GM18507 (cell line): ENCODE data around the gene DCST1.

Experiments
- DNase-seq: peaks from one replicate; pipeline ENCODE4 v3.0.0; 2011; ENCODE audit warnings: low read depth; ENCODE audit not compliant: insufficient read length; ENCODE audit errors: extremely low spot score
- FAIRE-seq: peaks from 2 replicates; lab custom pipeline; 2011; peaks lifted over from hg19 to GRCh38; lab: Jason Lieb, UNC

Gene DCST1

DNA sequence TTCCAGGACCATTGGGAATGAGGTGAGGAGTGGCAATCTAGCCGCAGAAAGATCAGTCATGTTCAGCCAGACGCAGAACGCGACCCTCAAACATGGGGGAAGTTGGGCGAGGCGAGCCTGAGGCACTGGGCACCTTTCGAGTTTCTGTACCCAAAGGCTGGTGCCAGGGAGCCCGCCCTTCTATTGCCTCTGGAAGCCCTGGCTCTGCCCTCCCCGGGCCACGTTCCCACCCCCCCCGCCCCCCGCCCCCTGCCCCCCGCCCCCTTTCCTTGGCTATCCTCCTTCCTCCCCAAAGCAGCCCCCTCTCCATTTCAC lies 33.3 kb upstream of the DCST1 start:
- FAIRE-seq: no peak
- DNase-seq: no peak

DNA sequence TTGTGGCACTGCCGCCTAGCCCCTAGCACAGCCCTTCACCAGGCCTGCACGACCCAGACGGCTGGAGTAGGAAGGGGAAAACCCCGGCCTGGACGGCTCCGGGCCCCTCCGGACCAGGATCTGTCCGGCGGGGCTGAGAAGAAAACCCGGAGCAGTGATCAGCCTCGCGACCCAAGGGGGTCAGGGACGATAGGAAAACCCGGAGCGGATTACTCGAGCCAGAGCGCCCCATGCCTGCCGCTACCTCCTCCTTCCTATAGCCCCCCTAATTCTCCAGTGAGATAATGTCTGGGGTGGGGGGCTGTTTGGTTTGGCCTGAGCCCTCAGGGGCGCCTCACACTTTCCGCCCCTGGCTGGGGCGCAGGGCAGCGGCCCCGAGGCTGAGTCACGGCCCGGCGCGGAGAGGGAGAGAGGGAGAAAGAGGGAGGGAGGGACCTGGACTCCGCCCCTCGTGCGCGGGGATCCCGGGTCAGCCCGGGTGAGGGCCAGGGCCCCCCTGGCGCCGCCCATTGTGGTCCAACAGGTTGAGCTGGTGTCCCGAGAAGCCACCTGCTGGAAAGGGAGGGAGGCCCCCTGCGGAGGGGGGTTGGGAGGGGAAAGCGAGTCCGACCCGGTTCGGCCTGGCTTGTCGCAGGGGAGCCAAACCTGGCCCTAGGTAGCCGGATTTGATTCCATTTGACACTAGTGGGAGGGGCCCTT lies 32.7 kb upstream of the DCST1 start:
- peak; percentile 83 for FAIRE-seq

DNA sequence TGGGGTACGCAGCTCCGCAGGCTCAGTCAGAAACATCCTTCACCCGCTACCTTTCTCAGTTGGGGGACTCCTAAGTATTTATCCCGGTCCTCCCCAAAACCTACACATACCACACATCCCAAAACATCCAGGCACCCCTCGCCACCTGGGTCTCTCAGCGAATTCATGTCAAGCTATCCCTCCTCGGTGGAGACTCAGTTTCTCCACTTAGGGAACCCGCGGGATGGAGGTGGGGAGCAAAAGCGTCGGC lies 32.3 kb upstream of the DCST1 start:
- no peak for DNase-seq
- no peak for FAIRE-seq

More for the DNA sequence above, 32.7 kb upstream of the DCST1 start:
- no peak for DNase-seq

DNA sequence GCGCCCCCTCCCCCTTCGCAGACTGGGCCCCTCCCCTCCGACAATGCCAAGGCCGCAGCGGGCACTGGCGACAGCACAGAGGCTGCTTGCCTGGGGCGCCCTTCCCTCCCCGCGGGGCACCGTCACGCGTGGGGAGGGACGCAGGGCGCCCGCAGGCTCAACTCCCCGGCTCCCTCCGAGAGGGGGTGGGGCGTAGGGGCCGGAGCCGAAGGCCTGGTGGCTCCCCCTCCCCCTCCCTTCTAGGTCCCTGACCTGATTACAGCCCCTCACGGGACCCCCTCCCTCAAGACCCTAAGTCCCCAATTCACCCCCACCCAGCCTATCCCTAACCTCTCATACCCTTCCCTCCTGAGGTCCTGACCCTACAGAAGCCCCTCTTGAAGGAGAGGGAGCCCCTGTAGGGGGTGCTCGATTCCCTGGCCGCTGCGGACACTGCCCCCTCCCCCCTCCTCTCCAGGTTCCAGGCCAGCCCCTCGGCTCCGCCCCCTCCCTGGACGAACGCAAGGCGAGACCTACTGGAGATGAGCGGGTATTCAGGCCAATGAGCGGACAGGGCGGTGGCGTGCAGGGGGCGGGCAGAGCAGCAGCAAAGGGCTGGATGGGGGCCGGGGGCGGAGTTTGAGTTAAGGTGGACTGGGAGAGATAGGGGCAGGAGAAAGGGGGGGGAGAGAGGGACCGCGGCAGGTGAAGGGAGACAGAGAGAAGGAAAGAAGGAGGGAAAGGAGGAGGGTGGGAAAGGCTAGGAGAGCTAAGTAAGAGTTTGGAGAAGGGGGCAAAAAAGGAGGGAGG lies 31.8 kb upstream of the DCST1 start:
- DNase-seq: peak; percentile 93
- peak; percentile 98 for FAIRE-seq

DNA sequence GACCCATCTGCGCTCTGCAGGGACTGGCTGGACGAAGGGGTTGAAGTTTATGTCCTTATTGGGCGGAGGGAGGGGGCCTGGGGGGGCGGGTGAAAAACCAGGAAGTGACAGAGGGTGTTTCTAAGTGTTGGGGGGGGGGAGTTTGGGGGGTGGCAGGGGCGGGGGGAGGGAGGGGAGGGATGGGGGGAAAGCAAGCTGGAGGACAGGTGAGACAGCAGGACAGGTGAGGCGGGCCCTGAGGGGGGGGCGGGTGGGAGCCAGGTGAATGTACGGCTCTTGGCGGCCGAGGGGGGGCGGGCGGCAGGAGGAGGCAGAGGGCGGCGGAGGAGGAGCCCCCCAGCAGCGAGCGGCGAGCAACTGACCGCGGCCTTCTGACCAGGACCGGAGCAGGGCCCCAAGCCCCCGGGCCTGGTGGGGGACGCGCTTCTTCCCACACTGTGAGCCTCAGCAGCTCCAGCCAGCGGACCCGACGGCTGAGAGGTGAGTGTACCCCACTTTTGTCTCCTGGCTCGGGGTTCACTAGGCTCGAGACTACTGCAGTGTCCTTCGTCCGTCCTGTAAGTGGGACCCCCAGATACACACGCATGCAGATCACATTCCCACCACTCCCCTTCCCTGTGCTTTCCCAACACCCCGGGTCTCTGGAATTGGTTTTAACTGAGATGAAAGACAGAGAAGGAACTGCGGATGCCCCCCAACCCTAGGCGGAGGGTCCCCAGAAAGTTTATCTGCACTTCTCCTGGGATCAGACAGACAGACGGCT lies 31.0 kb upstream of the DCST1 start, which contains the start of gene ZBTB7B:
TSS of gene ZBTB7B (plus strand) at position 339 of the 763 bp plus-strand sequence. CDS start 11,859 bp downstream, outside the sequence.
- DNase-seq: no peak

DNA sequence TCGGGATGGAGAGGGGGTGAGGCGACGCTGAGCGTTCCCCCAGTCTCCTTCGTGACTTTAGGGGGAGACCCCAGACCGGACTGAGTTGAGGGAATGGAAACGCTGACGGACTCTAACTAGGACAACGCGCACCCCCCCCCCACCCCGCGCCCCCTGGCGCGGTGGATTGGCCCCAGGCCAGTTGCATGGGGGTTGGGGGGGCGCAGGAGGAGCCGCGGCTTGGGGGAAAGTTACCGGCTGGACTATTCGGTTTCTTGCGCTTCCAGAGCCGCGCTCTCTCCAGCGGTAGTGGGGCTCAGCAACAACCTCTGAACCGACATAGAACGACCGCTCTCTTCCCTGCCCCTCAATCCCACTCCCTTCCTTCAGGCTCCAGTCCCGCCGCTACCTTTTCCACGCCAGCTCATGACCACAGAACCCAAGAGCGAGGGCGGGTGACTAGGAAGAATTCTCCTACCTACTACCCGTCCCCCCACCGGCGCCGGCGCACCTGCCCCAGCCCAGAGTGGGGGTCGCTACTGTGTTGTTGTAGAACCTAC lies 30.3 kb upstream of the DCST1 start:
- FAIRE-seq (no peak), DNase-seq (no peak)

More for the DNA sequence above, 31.0 kb upstream of the DCST1 start, which contains the start of gene ZBTB7B:
- FAIRE-seq: no peak

DNA sequence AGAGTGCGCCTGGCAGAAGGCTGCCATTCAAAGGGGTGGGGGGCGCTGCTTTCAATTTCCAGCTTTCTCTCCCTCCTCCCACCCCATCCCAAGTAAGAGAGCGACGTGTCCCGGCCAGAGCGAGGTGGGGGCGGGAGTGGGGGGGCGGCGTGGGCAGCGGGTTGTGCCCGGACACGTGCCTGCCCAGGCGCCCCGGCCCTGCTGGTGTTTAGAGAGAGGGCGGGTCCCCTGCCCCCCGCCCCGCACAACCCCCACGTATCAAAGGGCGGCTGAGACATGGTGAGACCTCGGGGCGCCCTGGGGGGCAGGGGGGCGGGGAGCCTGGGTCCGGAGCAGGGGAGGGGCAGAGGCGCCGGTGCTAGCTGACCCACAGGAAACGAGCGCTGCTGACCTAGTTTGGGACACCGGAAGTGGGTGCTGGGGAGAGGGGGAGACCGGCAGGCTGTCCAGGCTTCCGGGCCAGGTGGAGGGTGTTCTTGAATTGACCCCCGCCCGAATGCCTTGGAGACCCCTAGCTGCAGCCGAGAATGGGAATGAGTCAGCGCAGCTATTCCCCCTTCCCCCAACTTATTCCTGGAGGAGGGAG lies 29.8 kb upstream of the DCST1 start:
- DNase-seq: no peak
- FAIRE-seq: peak; percentile 63

DNA sequence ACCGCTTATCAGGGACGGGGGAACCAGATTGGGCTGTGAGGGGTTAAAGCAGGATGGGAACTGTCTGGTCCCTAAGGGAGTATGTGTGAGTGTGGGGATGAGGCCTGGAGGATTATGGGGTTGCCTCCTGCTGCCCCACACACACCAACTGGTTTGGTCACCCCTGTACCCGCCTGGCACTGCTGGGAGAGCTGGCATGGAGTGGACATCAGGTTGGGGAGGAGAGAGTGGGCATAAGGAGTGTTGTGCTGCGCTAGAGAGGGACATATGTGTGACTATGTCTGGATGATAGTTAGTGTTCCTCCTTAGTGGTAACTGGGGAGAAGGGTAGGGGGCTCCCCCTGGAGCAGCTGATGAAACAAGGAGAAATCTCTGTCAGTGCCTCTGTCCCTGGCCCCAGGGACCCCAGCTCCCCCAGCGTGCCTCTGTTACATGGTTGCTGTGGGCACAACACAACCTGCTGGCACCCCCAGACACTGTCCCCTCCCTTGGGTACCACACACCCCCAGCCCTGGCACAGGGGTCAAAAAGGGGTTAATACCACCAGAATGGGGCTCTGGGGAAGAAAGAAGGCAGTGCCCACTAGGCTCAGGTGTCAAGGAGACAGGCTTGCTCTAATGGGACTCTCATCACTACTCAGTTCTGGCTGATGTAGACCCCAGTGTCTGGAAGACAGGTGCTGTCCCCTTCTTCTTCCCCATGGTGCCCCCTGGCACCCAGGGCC lies 29.1 kb upstream of the DCST1 start:
- no peak for DNase-seq
- FAIRE-seq: peak; percentile 21

DNA sequence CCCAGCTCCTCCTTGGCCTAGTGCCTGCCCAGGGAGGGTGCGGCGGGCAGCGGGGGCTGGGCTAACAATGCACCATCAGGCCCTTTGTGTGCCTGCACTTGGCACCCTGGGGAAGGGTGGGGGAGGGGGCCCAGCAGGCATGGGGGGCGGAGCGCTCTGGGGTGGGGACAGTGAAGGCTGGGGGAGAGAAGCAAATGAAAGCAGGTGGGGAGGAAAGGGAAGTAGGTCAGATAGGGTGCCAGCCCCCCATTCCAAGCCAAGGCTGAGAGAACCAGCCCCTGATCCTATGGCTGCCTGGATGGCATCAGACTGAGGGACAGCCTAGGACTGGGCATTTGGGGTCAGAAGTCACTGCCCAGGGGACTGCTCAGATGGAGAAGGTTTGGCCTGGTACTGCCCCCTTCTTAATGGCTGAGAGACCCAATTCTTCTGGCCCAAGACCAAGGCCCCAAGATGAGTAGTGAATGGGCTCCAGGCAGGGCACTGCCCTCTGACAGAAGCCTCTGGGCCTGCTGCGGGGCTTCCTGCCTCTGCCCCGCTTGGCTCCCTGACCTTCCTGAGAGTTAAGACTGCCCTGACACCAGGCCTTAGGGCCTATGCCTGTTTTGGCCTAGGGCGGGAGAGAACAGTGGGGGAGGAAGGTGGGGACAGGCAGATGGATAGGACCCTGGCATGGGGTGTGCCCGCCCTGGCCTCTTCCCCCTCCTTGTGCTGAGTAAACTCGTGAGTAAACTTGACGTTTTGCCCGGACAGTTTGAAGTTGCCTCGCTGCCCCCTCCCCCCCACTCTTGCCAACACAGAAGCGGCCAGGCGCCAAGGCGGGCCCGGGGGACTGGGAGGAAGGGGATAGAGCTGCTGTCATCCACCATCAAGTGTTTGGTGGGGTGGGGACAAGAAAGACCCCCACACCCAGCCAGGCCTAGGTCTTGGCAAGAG lies 28.3 kb upstream of the DCST1 start:
- DNase-seq (no peak), FAIRE-seq (no peak)

DNA sequence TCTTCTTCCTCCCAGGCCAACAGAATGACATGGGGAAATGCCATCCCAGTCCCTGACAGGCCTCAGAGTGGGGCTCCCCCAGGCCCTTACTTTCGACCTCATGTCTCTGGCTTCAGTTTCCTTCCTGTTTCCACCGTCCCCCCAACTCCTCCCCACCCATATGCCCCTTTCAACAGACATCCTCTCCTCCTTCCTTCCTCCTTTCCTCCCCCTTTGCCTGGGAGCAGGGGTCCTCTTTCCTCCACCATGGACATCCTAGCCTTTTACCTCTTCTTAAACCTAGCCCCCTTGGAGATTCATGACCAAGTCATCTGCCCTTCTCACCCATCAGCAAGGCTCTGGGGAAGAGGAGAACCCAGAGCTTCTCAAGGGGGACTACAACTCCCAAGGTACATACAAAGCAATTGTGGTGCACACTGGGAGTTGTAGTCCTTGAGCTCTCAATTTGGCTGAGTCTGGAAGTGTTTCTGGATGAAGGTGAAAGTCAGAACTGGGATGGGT lies 27.0 kb upstream of the DCST1 start:
- DNase-seq: no peak
- FAIRE-seq: peak; percentile 87

DNA sequence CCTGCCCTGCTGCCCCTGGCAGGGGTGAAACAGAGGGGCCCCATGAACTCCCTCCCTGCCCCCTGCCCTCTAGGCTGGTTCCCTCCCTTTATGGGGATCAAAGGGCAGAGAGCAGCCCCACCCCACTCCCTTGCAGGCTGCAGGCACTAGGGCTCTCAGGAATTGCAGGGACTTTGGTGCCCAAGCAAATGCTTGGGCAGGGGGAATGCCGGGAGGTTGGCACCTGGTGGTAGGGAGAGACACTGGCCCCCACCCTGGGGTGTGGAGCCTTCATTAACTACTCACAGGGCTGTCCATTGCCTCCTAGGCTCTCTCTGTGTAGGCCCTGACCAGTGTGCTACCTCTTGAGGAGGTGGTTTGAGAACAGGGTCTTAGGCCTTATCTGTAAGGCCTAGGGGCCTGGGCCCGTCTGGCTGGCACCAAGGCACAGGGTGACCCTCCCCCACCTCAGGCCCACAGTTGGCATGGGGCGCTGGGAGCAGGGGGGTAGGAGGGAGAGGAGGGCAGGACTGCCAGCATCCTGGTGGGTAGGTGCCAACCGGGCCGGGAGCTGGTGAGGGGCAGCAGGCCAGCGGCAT lies 26.3 kb upstream of the DCST1 start:
- no peak for FAIRE-seq
- no peak for DNase-seq

DNA sequence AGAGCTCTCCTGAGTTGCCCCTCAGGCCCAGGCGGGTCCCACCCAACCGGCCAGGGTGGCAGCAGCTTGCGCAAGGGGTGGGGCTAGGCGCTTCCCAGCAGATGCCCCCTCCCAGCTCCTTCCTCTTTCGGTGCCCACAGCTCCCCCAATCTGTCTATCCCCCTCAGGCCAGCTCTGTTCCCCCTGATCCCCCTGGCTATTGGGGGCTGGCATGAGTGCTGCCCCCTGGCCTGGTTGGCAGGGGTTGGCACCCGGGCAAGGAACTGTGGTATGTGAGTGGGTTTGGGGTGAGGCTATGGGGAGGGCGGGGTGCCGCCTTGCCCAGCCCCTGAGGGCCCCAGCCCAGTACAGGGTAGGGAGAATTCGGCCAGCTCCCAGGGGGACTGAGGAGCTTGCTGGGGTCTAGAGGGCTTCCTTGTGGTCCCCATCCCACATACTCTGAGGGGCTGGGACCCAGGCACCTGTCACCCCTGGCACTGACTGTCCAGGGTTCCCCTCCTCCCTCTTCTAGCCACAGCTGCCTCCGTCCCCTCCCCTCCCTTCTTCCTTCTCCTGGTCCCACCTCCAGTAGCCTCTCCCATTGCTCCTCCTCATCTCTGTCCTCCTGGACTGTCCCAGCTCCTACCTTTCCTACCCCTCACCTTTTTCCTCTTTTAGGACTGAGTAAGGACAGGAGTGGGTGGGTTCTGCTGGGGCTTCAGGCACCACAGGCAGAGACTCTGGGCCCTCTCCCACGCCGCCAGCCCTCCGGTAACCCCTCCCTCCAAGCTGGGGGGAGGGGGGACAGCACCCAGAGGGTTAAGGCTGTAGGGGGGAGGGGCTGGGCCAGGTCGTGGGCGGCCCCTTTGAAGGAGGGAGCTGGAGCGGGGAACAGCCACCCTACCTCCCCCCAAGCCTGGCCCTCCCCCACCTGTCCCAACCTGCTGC lies 25.3 kb upstream of the DCST1 start:
- DNase-seq: no peak
- no peak for FAIRE-seq

DNA sequence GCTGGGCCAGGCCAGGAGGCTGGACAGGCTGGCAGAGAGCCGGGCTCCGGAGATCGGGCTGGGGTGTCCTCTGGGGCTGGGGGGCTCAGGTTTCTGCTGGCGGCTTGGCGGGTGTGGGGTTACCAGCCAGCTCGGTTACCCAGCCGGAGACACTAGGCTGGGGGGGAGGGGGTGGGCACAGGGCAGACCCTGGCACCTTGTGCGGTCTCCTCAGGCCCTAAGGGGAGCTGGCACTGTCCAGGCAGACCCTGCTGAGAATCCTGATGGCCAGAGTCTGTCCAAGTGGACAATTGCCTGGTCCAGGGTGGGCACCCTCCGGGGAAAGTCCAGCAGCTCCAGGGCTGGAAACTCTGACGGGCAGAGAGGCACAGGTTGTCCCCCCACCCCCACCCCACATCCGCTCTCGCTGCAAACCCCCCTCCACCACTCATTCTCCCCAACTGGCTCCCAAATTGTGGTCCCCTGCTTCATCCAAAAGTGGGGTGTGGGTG lies 24.4 kb upstream of the DCST1 start:
- no peak for FAIRE-seq

DNA sequence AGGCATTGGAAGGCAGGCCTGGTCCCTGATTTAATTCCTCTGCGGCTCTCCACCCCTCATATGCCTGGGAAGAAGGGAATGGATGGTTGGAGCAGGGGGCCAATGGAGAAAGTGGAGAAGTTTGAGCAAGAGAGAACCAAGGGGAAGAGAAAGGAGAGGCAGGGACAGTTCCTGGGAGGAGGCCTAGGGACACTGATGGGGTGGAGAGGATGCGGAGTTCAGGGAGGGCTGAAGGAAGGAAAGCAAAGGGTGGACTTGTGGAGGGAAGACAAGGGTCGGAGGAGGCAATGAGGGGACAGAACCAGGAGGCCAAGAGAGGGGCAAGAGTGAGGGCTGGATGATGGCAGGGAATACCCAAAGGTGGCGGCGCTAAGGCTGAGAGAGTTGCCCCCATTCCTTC lies 23.9 kb upstream of the DCST1 start:
- DNase-seq: no peak
- no peak for FAIRE-seq

More for the DNA sequence above, 24.4 kb upstream of the DCST1 start:
- DNase-seq: no peak

DNA sequence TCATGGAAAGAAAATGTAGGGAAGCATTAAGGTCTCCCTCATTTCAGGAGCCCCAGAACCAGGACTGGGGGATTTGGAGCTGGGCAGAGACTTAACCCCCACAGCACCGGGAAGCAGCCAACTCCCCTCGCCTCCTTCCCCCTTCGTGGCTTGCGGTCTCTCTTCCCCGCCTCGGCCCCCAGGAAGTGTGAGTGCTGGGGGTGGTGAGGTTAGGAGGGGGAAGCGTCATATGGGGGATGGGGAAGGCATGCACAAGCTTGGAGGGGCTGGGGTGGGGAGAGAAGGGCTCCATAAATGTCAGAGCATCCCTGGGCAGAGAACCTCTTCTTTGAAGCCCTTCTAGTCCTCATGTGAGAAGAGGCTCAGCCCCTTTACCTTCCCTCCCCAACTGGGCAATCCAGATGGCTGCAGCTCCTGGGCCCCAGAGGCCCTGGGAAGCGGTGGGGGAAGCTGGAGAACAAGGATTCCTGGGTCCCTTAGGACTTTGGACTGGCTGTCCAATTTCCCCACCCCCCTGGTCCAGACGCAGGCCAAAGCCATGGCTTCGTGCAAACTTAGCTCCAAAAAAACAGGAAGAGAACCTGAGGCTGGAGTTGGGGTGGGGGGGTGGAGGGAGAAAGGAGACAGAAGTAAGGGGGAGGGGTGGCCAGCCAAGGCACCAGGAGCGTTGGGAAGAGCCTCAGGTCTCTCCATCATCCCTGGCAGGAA lies 23.3 kb upstream of the DCST1 start:
- no peak for DNase-seq
- FAIRE-seq: no peak

DNA sequence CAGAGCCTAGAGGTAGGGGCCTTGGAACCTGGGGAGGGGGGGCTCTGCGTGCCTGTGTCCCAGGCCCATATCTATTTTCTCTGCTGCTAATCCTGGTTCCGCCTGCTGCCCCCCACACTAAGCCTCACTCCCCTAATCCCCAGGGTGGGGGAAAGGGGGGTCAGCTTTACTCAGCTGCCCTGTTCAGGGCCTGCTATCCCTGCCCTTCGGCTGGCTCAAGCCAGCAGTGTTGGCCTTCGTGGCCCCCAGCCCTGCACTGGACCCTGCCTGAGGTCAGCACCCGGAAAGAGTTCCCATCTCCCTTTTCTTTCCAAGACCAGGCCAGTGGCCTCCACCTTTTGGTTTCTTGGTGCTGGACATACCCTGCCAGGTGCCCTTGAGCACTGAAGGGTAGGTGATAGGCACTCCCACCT lies 22.6 kb upstream of the DCST1 start:
- FAIRE-seq (no peak), DNase-seq (no peak)
